Ammon's horn (tissue), 1 donor: ENCODE results near the gene INSRR.

Source experiments
- DNase-seq: peaks from one replicate; pipeline ENCODE4 v3.0.0-alpha.2; 2016; ENCODE audit warnings: low spot score

INSRR gene

GRCh38 chr1:156894001-156894400 lies 35.1 kb upstream of the INSRR start:
- no peak for DNase-seq

GRCh38 chr1:156893048-156893953 lies 34.4 kb upstream of the INSRR start, which contains the start of gene PEAR1:
PEAR1 (plus strand) TSS chr1:156893718; CDS start chr1:156903927, 10,209 bp downstream.
- no peak for DNase-seq

GRCh38 chr1:156892190-156893047 lies 33.5 kb upstream of the INSRR start:
- DNase-seq: peak; percentile 87

- peak; percentile 84 for DNase-seq
Measured at GRCh38 chr1:156889802-156890580, 31.1 kb upstream of the INSRR start.

- DNase-seq: no peak
Measured at GRCh38 chr1:156887734-156888133, 28.8 kb upstream of the INSRR start.

GRCh38 chr1:156887317-156887716 lies 28.4 kb upstream of the INSRR start:
- no peak for DNase-seq

- no peak for DNase-seq
Measured at GRCh38 chr1:156886583-156887281, 27.8 kb upstream of the INSRR start.

GRCh38 chr1:156885880-156886355 lies 27.0 kb upstream of the INSRR start:
- no peak for DNase-seq

- DNase-seq: no peak
Measured at GRCh38 chr1:156885314-156885713, 26.4 kb upstream of the INSRR start.

- no peak for DNase-seq
Measured at GRCh38 chr1:156884560-156885184, 25.8 kb upstream of the INSRR start.

GRCh38 chr1:156883919-156884318 lies 25.0 kb upstream of the INSRR start:
- no peak for DNase-seq

GRCh38 chr1:156882543-156882942 lies 23.6 kb upstream of the INSRR start:
- DNase-seq: no peak

- no peak for DNase-seq
Measured at GRCh38 chr1:156881663-156882062, 22.7 kb upstream of the INSRR start.

- no peak for DNase-seq
Measured at GRCh38 chr1:156881101-156881500, 22.2 kb upstream of the INSRR start.

GRCh38 chr1:156880473-156880872 lies 21.6 kb upstream of the INSRR start:
- DNase-seq: no peak

GRCh38 chr1:156879876-156880275 lies 21.0 kb upstream of the INSRR start:
- DNase-seq: no peak

- no peak for DNase-seq
Measured at GRCh38 chr1:156877433-156878170, 18.7 kb upstream of the INSRR start.

GRCh38 chr1:156876281-156876680 lies 17.4 kb upstream of the INSRR start:
- no peak for DNase-seq

GRCh38 chr1:156875341-156875615 lies 16.4 kb upstream of the INSRR start:
- DNase-seq: no peak
